Ammon's horn (tissue), 1 donor: ENCODE data around the gene UBE2V1.

Experiments used
- DNase-seq: peaks from one replicate; pipeline ENCODE4 v3.0.0-alpha.2; 2016; ENCODE audit warnings: low spot score

The UBE2V1 gene

DNA sequence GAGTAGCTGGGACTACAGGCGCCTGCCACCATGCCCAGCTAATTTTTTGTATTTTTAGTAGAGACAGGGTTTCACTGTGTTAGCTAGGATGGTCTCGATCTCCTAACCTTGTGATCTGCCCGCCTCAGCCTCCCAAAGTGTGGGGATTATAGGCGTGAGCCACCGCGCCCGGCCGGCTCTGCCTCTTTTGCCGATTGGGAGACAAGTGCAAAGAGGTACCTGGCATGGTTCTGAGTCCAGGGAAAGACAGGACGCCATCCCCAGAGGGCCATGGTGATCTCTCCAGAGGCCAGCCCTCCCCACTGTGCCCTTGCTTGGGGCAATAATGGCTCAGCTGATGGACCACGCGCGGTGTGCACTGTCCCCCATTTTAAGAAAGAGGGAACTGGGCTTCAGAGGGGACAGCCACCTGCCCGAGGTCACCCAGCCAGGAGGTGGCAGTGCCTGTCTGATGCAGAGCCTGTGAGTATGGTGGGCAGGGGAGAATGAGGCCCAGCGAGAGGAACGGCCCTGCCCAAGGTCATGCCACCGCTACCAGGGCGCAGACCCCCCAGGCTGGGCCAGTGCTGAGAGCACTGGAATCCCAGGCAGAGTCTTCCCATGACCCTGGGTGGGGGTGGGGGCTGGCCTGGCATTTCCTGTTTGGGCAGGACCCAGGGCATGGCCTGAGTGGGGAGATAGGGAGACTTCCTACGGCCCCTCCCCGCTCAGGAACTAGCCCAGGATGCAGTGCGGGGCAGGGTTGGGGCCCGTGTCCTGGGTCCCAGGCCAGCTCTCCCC, 69.2 kb downstream of the UBE2V1 start:
- no peak for DNase-seq

DNA sequence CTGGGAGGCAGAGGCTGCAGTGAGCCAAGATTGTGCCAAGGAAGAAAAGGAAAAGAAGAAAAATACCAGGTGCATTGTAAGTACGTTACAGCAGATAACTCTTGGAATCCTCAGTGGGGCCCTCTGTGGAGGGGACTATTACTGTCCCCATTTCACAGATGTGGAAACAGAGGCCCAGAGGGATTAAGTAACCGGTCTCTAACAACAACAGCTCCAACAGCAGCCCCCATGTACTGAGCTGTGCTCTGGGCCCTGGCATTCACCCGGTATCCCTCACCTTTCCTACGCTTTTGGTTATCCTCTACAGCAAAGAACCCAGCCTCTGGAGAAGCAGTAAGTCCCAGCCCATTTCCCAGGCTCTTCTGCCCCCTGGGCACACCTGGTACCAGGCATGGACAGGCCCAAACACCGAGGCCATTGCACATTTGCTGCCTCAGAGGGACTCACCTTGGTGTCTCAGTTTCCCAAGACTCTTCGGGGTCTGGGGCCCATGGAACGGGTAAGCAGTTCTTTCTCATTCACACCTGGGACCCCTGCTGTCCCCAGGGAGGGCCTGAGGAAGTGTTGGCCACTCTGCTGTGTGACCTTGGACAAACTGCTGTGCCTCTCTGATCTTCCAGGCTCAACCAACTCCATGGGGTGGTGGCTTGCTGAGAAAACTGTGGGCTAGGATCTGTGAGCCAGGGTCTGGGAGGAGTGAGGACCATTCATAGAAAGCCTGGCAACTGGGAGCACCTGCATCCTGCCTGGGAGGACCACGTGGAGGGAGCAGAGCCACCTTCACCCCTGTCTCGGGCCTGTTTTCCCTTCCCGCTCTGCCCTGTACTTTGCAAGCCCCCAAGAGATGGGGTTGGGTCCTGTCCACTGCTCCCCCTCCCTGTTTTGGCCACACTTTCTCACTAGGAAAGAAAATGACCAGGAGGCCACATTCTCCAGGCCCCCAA, 70.3 kb downstream of the UBE2V1 start:
- no peak for DNase-seq

- DNase-seq: no peak
These were observed 71.6 kb downstream of the UBE2V1 start for GRCh38 chr20:50041246-50041873.

DNA sequence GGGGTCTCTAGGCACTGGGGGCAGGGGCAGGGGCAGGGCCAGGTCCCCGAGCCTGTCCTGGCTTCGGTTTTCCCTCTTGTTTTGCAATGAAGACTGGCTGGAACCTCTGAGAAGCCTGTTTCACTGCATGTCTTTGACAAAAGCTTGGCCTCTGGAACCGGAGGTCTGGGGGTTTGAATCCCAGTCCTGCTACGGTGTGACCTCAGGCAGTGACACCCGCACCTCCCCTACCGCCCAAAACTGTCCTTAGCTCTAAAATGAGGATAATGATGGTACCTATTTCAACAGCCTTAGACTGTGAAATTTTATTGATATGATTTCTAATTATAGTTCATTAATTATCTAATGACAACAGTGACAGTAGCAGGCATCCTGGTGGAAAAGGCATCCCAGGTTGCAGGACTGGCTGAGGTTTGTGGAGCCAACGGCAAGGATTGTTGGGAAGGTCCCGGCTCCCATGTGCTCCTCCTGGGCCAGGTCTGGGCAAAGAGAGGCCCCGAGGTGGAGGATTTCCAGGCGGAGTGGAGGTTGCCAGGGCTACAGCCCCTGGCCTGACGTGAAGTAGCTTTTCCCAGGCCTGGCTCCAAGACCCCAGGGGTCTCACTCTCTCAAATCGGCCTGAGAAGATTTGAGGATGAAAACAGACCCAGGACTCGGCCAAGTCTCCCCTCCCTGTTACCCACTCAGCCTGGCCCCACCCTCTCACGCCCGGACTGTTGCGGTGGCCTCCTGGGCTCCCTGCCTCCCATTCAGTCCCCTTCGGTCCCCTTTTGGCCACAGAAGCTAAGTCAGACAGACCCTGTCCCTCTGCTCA, 72.3 kb downstream of the UBE2V1 start:
- DNase-seq: no peak

- DNase-seq: no peak
These were observed 73.1 kb downstream of the UBE2V1 start for GRCh38 chr20:50039706-50040431.

- no peak for DNase-seq
These were observed 74.4 kb downstream of the UBE2V1 start for GRCh38 chr20:50038574-50038991.

DNA sequence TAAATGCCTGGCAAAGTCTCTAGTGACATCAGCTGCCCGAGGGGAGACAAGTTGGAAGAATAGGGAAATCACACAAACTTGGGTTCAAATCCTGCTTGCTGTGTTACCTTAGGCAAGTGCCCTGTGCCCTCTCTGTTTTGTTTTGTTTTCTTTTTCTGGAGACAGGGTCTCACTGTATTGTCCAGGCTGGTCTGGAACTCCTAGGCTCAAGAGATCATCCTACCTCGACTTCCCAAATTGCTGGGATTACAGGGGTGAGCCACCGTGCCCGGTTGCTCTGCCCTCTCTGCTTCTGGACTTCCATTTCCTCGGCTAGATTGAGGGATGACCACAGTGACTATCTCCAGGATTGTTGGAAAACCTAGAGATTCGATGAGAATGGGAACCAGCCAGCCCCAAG, 74.8 kb downstream of the UBE2V1 start:
- DNase-seq: no peak

DNA sequence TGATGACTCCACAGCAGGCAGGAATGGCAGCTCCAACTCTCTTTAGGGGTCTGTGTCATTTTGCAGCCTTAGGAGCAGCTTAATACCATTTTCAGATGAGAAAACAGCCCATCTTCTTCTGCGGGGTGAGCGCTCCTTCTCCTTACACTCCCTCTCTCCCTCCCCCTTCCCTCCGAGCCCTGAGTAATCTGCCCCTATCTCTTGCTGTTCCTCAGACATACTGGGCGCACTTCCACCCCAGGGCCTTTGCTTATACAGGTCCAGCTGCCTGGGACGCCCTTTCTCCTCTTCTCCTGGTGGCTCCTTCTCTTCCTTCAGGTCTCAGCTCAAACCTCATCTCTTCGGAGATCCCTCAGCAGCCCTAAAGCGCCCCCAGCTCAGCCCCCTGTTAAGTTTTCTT, 75.4 kb downstream of the UBE2V1 start:
- DNase-seq: no peak

GRCh38 chr20:50037123-50037522, 75.8 kb downstream of the UBE2V1 start:
- no peak for DNase-seq

- DNase-seq: no peak
These were observed 76.2 kb downstream of the UBE2V1 start for GRCh38 chr20:50036703-50037102.

DNA sequence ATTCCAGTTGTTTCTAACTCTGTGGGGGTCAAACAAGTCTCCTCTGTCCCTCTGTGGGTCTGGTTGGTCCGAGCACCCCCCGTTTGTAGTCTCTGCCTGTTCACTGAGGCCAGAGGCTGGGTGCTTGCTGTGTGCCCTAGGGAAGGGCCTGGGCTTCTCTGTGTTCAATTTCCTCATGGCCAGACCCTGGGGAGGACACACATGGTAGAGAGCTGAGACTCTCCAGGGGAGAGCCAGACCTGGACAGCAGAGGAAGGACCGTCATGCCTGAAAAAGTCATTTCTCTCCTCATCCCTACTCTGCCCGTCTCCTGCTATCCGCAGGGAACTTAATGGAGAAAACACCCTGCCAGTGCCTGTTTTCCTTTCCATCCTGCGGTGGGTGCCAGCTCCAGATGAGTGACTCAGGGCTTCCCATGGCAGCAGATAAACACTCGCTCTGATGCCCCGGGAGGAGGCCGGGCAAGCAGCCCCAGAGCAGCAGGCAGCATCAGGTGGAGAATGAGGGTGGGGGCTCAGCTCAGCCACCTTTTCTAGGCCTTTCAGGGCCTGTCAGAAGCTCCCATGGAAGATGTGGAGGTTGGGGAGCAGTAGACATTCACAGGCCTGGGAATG, 78.3 kb downstream of the UBE2V1 start:
- no peak for DNase-seq

DNA sequence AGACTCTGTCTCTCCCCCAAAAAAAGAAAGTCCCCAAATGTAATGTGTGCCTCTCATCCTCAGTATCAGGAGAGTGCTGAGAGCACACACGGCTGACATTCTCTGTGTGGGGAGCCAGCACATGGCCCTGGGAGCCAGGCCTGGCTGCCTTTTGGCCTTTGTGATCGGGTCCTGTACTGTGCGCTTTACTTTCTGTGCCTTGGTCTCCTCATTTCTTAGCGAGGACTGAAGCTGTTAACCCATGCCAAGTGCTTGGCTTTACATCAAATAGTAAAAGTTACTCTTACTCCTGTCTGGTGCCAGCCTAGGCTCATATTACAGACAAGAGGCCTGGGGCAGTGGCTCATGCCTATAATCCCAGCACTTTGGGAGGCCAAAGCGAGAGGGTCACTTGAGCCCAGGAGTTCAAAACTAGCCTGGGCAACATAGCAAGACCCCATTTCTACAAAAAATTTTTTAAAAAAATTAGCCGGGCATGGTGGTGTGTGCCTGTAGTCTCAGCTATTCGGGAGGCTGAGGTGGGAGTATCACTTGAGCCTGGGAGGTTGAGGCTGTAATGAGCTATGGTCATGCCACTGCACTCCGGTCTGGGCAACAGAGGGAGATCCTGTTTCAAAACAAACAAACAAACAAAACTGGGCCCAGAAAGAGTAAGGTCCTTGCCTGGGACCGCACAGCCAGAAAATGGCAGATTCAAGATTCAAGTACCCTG, 79.8 kb downstream of the UBE2V1 start:
- DNase-seq: no peak
